ENCODE measurements around the gene SGO1. TPM values are rescaled to one million over a fixed set of nuclear protein-coding genes. Genes with fewer than 3 reads are reported as not detected.

The SGO1 gene
- polyA plus RNA-seq, 1 donor (not counting 4 experiments of a cell fraction or from before 2014, with no cell fraction given) = 3.4 TPM

- H3K4me1 ChIP-seq (ENCODE audit: control insufficient read depth, extremely low read depth, insufficient read depth, low read length) = peaks cover 3% of the 10 kb centered on the region
- H3K27me3 ChIP-seq (ENCODE audit: control insufficient read depth, extremely low read depth, insufficient read depth, low read length) = no peaks in the 10 kb centered on the region
- DNase-seq (ENCODE audit: low read depth, low spot score) (no peak), FAIRE-seq (no peak)
- no peaks in the 10 kb centered on the region for H3K36me3 ChIP-seq (ENCODE audit: control insufficient read depth in 2 of 2, extremely low read depth in 1 of 2, insufficient read depth in 2 of 2, low read length in 2 of 2)
- no peak overlapping the region for H3K4me2 ChIP-seq (ENCODE audit: control insufficient read depth, extremely low read depth, insufficient read depth, low read depth, low read length)
- no peak overlapping the region for H3K9ac ChIP-seq (ENCODE audit: control insufficient read depth, extremely low read depth, insufficient read depth, low read length)
- H4K20me1 ChIP-seq (ENCODE audit: control insufficient read depth, extremely low read depth, insufficient read depth, low read length) = no peaks in the 10 kb centered on the region
- no peaks in the 10 kb centered on the region for H3K79me2 ChIP-seq (ENCODE audit: control insufficient read depth, insufficient read depth, low read length)
- H3K9me3 ChIP-seq (ENCODE audit: control insufficient read depth, low read depth, low read length) = no peaks in the 10 kb centered on the region
- no peak overlapping the region for H2AFZ ChIP-seq (ENCODE audit: control insufficient read depth, low read length)
- no peaks in the 10 kb centered on the region for H3K9me1 ChIP-seq (ENCODE audit: control insufficient read depth, extremely low read depth, insufficient read depth, low read length)
- H3K4me3 ChIP-seq (ENCODE audit: control insufficient read depth in 2 of 3, extremely low read depth in 1 of 3, insufficient read depth in 2 of 3, low read depth in 1 of 3, low read length in 3 of 3) = no peak overlapping the region
- no peak overlapping the region for H3K27ac ChIP-seq (ENCODE audit: control insufficient read depth, insufficient read depth, low read length)
- dilution Hi-C loops (cut with MboI; ENCODE audit: extremely low pct_ligation_motif_present, low sequenced_read_pairs) = no loop called here
- TF ChIP-seq, protein P1, sequence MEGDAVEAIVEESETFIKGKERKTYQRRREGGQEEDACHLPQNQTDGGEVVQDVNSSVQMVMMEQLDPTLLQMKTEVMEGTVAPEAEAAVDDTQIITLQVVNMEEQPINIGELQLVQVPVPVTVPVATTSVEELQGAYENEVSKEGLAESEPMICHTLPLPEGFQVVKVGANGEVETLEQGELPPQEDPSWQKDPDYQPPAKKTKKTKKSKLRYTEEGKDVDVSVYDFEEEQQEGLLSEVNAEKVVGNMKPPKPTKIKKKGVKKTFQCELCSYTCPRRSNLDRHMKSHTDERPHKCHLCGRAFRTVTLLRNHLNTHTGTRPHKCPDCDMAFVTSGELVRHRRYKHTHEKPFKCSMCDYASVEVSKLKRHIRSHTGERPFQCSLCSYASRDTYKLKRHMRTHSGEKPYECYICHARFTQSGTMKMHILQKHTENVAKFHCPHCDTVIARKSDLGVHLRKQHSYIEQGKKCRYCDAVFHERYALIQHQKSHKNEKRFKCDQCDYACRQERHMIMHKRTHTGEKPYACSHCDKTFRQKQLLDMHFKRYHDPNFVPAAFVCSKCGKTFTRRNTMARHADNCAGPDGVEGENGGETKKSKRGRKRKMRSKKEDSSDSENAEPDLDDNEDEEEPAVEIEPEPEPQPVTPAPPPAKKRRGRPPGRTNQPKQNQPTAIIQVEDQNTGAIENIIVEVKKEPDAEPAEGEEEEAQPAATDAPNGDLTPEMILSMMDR (optimal IDR thresholded peaks at IDR 0.05 in 1 of 3, IDR thresholded peaks at IDR 0.05 in 1 of 3, conservative IDR thresholded peaks at IDR 0.05 in 1 of 3; ENCODE audit: extremely low read depth in 1 of 3, insufficient read depth in 2 of 3, low read length in 3 of 3) = no peak
- no peak for TF ChIP-seq EZH2 (IDR thresholded peaks at IDR 0.05; ENCODE audit: low read length)
These were observed 8.9 kb upstream of the SGO1 start for GRCh38 chr3:20194793-20195460.

DNA sequence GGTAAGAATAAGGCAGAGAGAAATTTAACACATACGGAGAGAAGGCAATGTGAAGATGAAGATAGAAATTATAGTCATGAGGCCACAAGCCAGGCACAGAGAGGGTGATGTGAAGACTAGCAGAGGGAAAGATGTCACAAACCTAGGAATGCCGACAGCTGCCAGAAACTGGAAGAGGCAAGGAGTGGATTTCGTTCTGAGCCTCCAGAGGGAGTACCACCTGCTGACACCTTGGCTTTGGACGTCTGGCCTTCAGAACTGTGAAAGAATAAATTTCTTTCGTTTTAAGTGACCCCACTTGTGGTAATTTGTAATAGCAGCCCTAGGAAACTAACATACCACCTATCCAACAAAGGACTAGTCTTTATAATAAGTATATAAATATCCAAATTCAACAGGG, 5.0 kb upstream of the SGO1 start:
- H3K9me1 ChIP-seq (ENCODE audit: control insufficient read depth, extremely low read depth, insufficient read depth, low read length) = no peaks in the 10 kb centered on the region
- TF ChIP-seq, protein P1 (optimal IDR thresholded peaks at IDR 0.05 in 1 of 3, IDR thresholded peaks at IDR 0.05 in 1 of 3, conservative IDR thresholded peaks at IDR 0.05 in 1 of 3; ENCODE audit: extremely low read depth in 1 of 3, insufficient read depth in 2 of 3, low read length in 3 of 3) = no peak
- no peak for TF ChIP-seq EZH2 (IDR thresholded peaks at IDR 0.05; ENCODE audit: low read length)
- H3K9ac ChIP-seq (ENCODE audit: control insufficient read depth, extremely low read depth, insufficient read depth, low read length) = no peak overlapping the region
- FAIRE-seq = no peak
- dilution Hi-C loops (cut with MboI; ENCODE audit: extremely low pct_ligation_motif_present, low sequenced_read_pairs) = no loop called here
- no peaks in the 10 kb centered on the region for H3K27me3 ChIP-seq (ENCODE audit: control insufficient read depth, extremely low read depth, insufficient read depth, low read length)
- no peak for DNase-seq (ENCODE audit: low read depth, low spot score)
- H3K36me3 ChIP-seq (ENCODE audit: control insufficient read depth in 2 of 2, extremely low read depth in 1 of 2, insufficient read depth in 2 of 2, low read length in 2 of 2) = no peaks in the 10 kb centered on the region
- H2AFZ ChIP-seq (ENCODE audit: control insufficient read depth, low read length) = no peak overlapping the region
- H3K4me2 ChIP-seq (ENCODE audit: control insufficient read depth, extremely low read depth, insufficient read depth, low read depth, low read length) = no peak overlapping the region
- H3K4me3 ChIP-seq (ENCODE audit: control insufficient read depth in 2 of 3, extremely low read depth in 1 of 3, insufficient read depth in 2 of 3, low read depth in 1 of 3, low read length in 3 of 3) = no peak overlapping the region
- peaks cover 5% of the 10 kb centered on the region for H3K4me1 ChIP-seq (ENCODE audit: control insufficient read depth, extremely low read depth, insufficient read depth, low read length)
- no peaks in the 10 kb centered on the region for H4K20me1 ChIP-seq (ENCODE audit: control insufficient read depth, extremely low read depth, insufficient read depth, low read length)
- no peaks in the 10 kb centered on the region for H3K9me3 ChIP-seq (ENCODE audit: control insufficient read depth, low read depth, low read length)
- no peaks in the 10 kb centered on the region for H3K79me2 ChIP-seq (ENCODE audit: control insufficient read depth, insufficient read depth, low read length)
- H3K27ac ChIP-seq (ENCODE audit: control insufficient read depth, insufficient read depth, low read length) = no peak overlapping the region

Data from keratinocyte (primary cell).